Nephron (organoid): ENCODE data around the gene ZNF620.
"Not testable (repeated sequence)": the region's sequence is repeated elsewhere in the genome, so short reads cannot be mapped to it uniquely, and the experiment has no call there.

Source experiments
- H3K27ac Mint-ChIP-seq, 3 experiments: 2 replicates each; pipeline ENCODE4 v1.8.0; 2020; ENCODE audit warnings: mixed read lengths in 3 of 3, mild to moderate bottlenecking in 2 of 3, moderate library complexity in 1 of 3
- H3K27me3 Mint-ChIP-seq: 2 replicates; pipeline ENCODE4 v1.8.0; 2021; ENCODE audit warnings: low read depth, mild to moderate bottlenecking, moderate library complexity, mixed read lengths
- H3K36me3 Mint-ChIP-seq: 2 replicates; pipeline ENCODE4 v1.8.0; 2020; ENCODE audit warnings: low read depth, mixed read lengths
- H3K4me1 Mint-ChIP-seq: 2 replicates; pipeline ENCODE4 v1.8.0; 2020; ENCODE audit warnings: mixed read lengths
- H3K4me3 Mint-ChIP-seq, 3 experiments: 2 replicates each; pipeline ENCODE4 v1.8.0; 2020; ENCODE audit warnings: mild to moderate bottlenecking in 3 of 3, mixed read lengths in 3 of 3, moderate library complexity in 2 of 3
- H3K9me3 Mint-ChIP-seq: 2 replicates; pipeline ENCODE4 v1.8.0; 2020; ENCODE audit warnings: mixed read lengths
- CTCF ChIP-seq, 3 experiments: fragments of 200-600 bp; sonication (generic); IDR thresholded peaks; one replicate each; pipeline ENCODE4 v1.5.0; 2021; ENCODE audit warnings: antibody characterized with exemption in 3 of 3; ENCODE audit not compliant: unreplicated experiment in 3 of 3

The ZNF620 gene

GRCh38 chr3:40461161-40461560, 44.7 kb upstream of the ZNF620 start:
- no peak overlapping the region for H3K27ac Mint-ChIP-seq
- no peaks in the 10 kb centered on the region for H3K9me3 Mint-ChIP-seq
- no peaks in the 10 kb centered on the region for H3K27me3 Mint-ChIP-seq
- no peak overlapping the region for H3K4me3 Mint-ChIP-seq
- no peak for TF ChIP-seq CTCF (IDR thresholded peaks at IDR 0.05; ENCODE audit: unreplicated experiment in 3 of 3)
- H3K4me1 Mint-ChIP-seq = peaks cover 21% of the 10 kb centered on the region
- peaks cover 62% of the 10 kb centered on the region for H3K36me3 Mint-ChIP-seq

GRCh38 chr3:40462838-40463237, 43.0 kb upstream of the ZNF620 start:
- H3K4me1 Mint-ChIP-seq = peaks cover 12% of the 10 kb centered on the region
- H3K9me3 Mint-ChIP-seq, H3K27ac Mint-ChIP-seq: not testable (repeated sequence)

GRCh38 chr3:40463579-40463978, 42.3 kb upstream of the ZNF620 start:
- H3K4me1 Mint-ChIP-seq = peaks cover 5% of the 10 kb centered on the region
- H3K27me3 Mint-ChIP-seq = no peaks in the 10 kb centered on the region
- no peak overlapping the region for H3K4me3 Mint-ChIP-seq
- H3K9me3 Mint-ChIP-seq = no peaks in the 10 kb centered on the region
- peaks cover 62% of the 10 kb centered on the region for H3K36me3 Mint-ChIP-seq
- no peak for TF ChIP-seq CTCF (IDR thresholded peaks at IDR 0.05; ENCODE audit: unreplicated experiment in 3 of 3)
- H3K27ac Mint-ChIP-seq = no peak overlapping the region

More at GRCh38 chr3:40462838-40463237, 43.0 kb upstream of the ZNF620 start:
- H3K27me3 Mint-ChIP-seq, H3K4me3 Mint-ChIP-seq: not testable (repeated sequence)
- H3K36me3 Mint-ChIP-seq = peaks cover 70% of the 10 kb centered on the region

GRCh38 chr3:40464339-40465110, 41.3 kb upstream of the ZNF620 start:
- H3K9me3 Mint-ChIP-seq = no peaks in the 10 kb centered on the region
- H3K27ac Mint-ChIP-seq = no peak overlapping the region
- no peaks in the 10 kb centered on the region for H3K4me1 Mint-ChIP-seq
- peaks cover 53% of the 10 kb centered on the region for H3K36me3 Mint-ChIP-seq
- H3K4me3 Mint-ChIP-seq = no peak overlapping the region
- TF ChIP-seq CTCF (IDR thresholded peaks at IDR 0.05; ENCODE audit: unreplicated experiment in 3 of 3) = no peak
- no peaks in the 10 kb centered on the region for H3K27me3 Mint-ChIP-seq

- Mint-ChIP-seq H3K4me1 (no peaks in the 10 kb centered on the region), H3K4me3 (no peak overlapping the region), H3K27me3 (no peaks in the 10 kb centered on the region), H3K9me3 (no peaks in the 10 kb centered on the region), H3K36me3 (peaks cover 53% of the 10 kb centered on the region), H3K27ac (no peak overlapping the region)
- no peak for TF ChIP-seq CTCF (IDR thresholded peaks at IDR 0.05; ENCODE audit: unreplicated experiment in 3 of 3)
These were observed 40.8 kb upstream of the ZNF620 start for GRCh38 chr3:40465111-40465407.

GRCh38 chr3:40465456-40465855, 40.4 kb upstream of the ZNF620 start:
- no peaks in the 10 kb centered on the region for H3K4me1 Mint-ChIP-seq
- no peaks in the 10 kb centered on the region for H3K9me3 Mint-ChIP-seq
- H3K4me3 Mint-ChIP-seq = no peak overlapping the region
- no peaks in the 10 kb centered on the region for H3K27me3 Mint-ChIP-seq
- no peak for TF ChIP-seq CTCF (IDR thresholded peaks at IDR 0.05; ENCODE audit: unreplicated experiment in 3 of 3)
- no peak overlapping the region for H3K27ac Mint-ChIP-seq
- H3K36me3 Mint-ChIP-seq = peaks cover 49% of the 10 kb centered on the region
